Cardiac fibroblast (primary cell): Measurements from ENCODE around the gene JPH3.

Source experiments
- DNase-seq, 2 donors: peaks; one replicate each; pipeline versions ENCODE4 v3.0.0 to v3.0.0-alpha.2; 2010; ENCODE audit warnings: low read depth in 2 of 2
- H3K4me3 ChIP-seq, 2 donors: replicated peaks in 1 of 2; 1 replicate in 1 of 2; 2 replicates in 1 of 2; pipeline ENCODE4 v1.5.1; 2011; ENCODE audit warnings: low read depth in 2 of 2, low read length in 2 of 2, mild to moderate bottlenecking in 2 of 2, moderate library complexity in 1 of 2
- TF ChIP-seq, protein P1 (sequence below): IDR thresholded peaks from one replicate; pipeline ENCODE4 v1.5.1; 2011; ENCODE audit warnings: low read depth, mild to moderate bottlenecking, low read length, inconsistent platforms

The JPH3 gene

GRCh38 chr16:87582966-87583325 lies 19.4 kb upstream of the JPH3 start:
- TF ChIP-seq, protein P1, sequence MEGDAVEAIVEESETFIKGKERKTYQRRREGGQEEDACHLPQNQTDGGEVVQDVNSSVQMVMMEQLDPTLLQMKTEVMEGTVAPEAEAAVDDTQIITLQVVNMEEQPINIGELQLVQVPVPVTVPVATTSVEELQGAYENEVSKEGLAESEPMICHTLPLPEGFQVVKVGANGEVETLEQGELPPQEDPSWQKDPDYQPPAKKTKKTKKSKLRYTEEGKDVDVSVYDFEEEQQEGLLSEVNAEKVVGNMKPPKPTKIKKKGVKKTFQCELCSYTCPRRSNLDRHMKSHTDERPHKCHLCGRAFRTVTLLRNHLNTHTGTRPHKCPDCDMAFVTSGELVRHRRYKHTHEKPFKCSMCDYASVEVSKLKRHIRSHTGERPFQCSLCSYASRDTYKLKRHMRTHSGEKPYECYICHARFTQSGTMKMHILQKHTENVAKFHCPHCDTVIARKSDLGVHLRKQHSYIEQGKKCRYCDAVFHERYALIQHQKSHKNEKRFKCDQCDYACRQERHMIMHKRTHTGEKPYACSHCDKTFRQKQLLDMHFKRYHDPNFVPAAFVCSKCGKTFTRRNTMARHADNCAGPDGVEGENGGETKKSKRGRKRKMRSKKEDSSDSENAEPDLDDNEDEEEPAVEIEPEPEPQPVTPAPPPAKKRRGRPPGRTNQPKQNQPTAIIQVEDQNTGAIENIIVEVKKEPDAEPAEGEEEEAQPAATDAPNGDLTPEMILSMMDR: no peak
- DNase-seq: no peak
- H3K4me3 ChIP-seq: peak overlapping the region in 1 of 2 donors; percentile 34

GRCh38 chr16:87583453-87584131 lies 18.7 kb upstream of the JPH3 start:
- peak; percentile 67 to 82 for DNase-seq
- H3K4me3 ChIP-seq: no peak overlapping the region
- TF ChIP-seq, protein P1: no peak

GRCh38 chr16:87584271-87584670 lies 18.0 kb upstream of the JPH3 start:
- no peak overlapping the region for H3K4me3 ChIP-seq
- peak; percentile 30 to 57 for DNase-seq
- TF ChIP-seq, protein P1: no peak

GRCh38 chr16:87584975-87585374 lies 17.3 kb upstream of the JPH3 start:
- TF ChIP-seq, protein P1: no peak

GRCh38 chr16:87585442-87586200 lies 16.7 kb upstream of the JPH3 start:
- H3K4me3 ChIP-seq: no peak overlapping the region
- DNase-seq: no peak
- TF ChIP-seq, protein P1: no peak

More at GRCh38 chr16:87584975-87585374, 17.3 kb upstream of the JPH3 start:
- no peak overlapping the region for H3K4me3 ChIP-seq
- no peak for DNase-seq

DNA sequence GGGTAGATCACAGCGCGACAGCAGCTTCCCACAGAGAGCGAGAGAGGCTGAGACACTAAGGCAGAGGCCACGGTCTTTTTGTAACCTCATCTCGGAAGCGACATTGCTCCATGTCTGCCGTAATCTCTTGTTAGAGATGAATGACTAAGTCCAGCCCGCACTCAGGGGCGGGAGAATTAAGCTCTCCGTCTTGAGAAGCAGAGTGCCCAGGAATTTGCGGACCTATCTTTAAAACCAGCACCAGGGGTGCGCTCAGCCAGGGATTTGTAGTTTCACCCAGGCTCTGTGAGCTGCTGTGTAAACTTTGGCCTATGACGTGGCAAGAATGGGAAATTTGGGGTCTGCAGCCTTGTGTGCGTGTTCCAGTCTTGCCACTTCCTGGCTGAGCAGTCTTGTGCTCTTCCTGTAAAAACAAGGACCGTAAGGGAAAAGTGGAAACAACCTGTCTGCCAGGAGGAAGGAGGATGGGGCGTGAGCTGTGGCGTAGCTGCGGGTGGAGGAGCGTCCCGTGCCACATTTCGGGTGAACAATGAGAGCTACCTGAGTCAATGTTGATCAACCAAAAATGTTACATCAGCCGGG lies 16.0 kb upstream of the JPH3 start:
- TF ChIP-seq, protein P1: no peak
- DNase-seq: peak; percentile 11 to 67
- H3K4me3 ChIP-seq: no peak overlapping the region
